Stimulated activated CD8-positive, alpha-beta memory T cell treated with anti-CD3 and anti-CD28 coated beads, Interleukin-12 subunit alpha, Interleukin-12 subunit beta, amount 100 ng/mL, for 24 hours (primary cell): Measurements from ENCODE around the gene ZNF687.
A peak's percentile ranks its signal among the peaks of the same experiment; 100 is the strongest.

ENCODE experiments used
- DNase-seq: peaks from one replicate; pipeline ENCODE4 v3.0.0-alpha.2; 2020; ENCODE audit errors: extremely low read depth

Gene ZNF687

DNA sequence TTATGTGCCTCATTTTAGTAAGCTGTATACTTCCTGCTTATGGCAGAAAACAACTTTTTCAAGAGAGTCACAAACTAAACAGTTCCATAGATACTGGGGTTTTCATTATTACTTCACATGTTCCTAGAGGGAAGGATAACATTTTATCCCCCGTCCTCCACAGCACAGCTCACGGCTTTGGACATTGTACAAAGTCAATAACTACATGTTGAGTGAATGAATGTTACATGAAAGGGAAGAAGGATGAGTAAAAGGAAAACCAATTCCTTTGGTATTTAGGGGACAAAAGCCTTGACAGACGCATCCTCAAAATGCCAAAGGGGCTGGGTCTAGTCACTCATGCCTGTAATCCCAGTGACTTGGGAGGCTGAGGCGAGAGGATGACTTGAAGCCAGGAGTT is 30.3 kb downstream of the ZNF687 start:
- DNase-seq: no peak

DNA sequence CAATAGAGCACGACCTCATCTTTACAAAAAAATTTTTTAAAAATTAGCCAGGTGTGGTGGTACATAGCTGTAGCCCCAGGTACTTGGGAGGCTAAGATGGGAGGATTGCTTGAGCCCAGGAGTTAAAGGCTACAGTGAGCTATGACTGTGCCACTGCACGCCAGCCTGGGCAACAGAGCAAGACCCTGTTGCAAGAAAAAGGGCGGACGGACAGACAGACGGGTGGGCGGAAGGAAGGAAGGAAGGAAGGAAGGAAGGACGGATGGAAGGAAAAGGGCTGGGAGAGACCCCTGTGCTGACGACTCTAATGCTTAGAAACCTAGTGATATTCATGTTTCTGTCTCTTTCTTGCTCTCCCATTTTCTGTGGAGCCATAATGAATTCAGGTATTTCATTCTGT is 30.7 kb downstream of the ZNF687 start:
- no peak for DNase-seq

DNA sequence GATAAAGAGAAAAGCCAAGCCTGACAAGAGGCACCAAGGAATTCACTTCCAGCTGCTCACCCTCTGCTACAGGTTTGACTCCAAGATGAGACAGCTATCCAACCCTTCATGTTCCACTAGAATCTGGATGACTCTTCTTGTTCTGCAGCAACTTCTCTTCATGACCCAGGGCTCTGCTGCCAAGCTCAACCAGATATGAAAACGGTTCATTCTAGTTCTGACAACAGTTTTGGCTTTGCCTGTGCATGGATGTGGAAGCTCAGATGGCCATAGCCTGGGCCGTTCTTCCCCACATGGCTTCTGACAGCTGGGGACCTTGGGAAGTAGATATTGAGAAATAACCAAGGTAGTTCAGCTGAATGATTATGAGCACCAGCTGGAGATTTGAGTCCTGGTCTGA is 31.4 kb downstream of the ZNF687 start:
- no peak for DNase-seq

DNA sequence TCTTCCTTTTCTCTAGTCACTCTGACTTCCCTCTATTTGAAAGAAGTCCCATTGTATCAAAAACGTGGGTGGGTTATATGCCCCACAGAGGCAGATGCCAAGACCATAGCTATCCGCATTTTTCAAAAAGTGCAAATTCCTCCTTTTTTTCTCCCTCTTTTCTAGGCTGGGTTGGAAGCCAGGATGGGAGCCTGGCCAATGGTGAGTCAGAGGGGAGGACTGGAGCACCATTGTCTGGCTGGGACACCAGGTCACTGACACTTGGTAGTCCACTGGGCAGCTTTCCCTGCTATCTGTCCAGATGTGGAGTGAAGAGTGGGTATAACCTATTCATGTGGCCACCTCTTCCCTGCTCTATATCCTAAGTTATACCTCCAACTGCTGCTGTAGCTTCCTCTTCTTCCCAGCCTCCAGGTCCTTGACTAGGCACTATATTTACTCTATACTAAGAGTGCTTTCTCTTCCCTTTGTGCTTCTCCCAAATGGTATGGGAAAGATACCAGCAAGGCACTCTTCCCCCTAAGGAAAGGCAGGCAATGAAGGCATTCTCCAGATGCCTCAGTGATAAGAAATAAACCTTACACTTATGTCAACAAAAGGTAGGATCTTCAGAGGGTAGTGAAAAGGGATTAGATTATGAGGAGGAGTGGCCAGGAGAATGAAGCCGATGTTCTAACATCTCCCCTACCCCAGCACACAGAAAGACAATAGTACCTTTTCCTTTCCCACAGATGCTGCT is 32.2 kb downstream of the ZNF687 start:
- DNase-seq: no peak

DNA sequence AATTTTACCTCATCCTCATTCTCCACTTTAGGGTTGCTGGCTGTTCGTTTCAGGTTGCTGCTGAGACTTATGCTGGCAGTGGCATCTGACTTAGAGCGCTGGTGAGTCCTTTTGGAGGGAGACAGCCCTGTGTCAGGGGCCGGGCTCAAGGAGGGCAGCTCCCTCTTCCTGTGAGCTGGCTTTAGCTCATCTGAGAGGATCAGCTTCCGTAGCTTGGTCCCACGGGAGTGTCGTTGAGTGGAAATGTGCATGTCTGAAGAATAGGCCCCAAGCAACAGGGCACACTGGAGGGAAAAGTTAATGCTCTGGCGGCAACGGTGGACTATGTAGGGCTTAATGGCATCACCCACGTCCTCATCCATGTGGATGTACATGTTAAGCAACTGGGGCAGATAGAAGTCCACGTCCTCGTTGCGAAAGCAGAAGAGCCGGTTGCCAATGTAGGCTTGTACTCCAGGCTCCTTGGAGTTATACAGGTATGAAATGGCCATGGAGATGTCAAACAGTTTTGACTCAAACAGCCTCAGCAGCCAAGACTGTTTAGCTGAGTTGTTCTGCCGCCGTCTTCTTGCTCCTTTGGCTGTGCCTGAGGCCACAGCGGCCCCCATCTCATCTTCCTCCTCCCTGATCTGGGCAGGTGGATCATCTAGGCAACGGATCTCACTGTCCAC is 33.6 kb downstream of the ZNF687 start:
- DNase-seq: no peak

DNA sequence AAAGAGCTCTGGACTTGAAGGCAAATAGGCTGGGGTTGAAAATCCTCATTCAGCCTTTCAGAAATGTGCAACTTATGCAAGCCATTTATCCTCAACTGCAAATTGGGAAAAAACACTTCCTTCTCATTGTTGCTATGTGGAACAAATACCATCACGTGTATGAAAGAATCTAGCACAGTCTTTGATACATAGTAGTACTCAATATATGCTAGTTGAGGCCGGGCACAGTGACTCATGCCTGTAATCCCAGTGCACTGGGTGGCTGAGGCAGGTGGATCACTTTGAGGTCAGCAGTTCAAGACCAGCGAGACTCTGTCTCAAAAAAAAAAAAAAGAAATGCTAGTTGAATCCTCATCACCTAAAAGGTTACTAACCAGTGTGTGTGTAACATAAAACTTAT is 36.9 kb downstream of the ZNF687 start:
- DNase-seq: no peak

DNA sequence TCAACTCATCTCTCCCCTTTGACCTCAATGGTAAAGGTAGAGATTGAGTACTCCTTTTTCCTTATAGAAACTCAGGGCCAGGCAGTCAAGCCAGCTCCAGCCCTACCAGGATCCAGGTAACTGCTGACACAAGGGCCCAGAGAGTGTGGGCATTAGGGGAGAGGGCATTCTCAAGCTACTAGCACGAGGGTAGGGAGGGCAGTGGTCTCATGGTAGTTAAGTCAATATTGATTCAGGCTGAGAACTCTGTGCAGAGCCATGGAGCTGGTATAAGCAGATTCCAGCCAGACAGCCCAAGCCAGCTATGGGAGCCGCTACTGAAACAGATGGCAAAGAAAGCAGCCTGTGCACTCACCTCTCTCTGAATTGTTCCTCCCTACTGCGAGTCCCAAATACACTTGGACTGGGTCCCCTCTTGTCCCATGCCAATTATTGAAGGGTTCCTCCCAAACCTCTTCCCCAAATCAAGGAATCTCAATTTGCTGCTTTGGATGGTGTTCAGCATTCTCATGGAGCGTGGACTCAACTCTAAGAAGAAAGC is 42.4 kb downstream of the ZNF687 start:
- no peak for DNase-seq

DNA sequence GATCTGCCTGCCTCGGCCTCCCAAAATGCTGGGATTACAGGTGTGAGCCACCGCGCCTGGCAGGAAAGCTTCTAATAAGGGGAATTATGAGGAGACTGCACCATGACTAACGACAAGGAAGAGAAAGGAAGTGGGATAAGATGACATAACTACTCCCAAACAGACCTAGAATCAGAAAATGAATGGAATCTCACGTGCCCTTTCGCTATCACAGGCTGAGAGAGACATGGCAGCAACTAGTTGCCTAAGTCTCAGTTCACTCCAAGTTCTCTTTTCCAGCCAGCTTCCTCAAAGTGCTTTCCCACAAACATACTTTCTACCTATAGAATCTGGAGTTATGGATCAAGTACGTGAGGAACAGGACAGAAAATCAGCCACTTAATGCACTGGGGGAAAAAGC is 43.1 kb downstream of the ZNF687 start:
- no peak for DNase-seq

DNA sequence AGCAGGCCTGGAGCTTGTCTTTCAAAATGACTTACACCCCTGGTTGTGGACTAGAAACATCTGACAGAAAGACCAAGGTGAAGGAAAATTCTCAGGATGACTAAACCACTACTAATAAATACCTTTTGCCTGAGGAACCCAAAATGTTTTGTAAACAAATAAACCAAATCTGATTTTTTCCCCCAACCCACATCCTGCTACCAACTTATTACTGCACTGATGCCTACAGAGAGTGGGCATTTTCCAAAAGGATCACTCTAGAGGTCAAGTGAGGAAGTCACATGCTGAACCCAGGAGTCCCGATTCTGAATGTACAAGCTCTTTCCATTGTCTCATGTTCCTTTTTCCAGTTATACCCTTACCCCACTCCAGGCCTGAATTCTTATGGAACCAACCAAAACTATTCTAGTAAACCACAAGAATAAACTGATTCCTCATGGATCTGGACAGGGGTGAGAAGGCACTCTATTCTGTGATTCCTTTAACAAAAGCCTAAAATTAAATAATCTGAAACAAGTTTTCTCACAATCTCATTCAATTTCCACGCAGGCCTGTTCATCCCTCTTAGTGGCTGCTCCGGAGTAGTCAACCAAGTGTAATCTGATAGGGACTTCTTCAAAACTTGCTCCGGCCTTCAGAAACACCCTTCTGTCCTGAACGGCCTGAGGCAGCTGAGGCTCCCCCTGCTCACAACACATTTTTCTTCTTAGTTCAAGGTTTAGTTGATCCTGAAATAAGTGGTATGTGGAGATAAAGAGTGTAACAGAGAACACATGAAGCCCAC is 43.7 kb downstream of the ZNF687 start:
- DNase-seq: no peak

DNA sequence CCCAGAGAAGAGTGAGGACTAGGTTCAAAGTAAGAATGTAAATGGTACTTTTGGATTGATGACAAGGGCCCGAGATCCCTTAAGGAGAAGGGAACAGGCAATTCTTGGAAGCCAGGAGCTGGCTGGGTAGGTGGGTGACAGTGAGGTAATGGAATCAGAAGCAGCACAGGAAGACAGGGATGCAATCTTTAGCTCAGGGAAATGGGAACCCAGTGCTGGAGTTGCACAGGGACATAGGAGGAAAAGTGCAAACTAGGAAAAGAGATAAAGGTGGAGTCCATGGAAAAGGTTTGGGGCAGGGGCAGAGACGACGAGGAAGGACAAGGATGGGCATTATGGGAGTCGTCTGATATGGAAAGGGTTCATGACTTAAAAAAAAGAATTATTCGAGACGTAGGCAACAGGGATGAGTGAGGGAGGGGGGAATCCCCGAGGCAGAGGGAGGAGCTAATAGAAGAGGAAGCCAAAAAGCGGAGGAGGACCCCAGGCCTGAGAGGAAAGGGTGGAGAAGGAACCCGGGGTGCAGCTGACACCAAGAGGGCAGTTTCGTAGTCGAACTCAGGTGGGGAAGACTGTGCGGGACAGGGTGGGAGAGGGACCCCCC is 44.6 kb downstream of the ZNF687 start:
- no peak for DNase-seq

DNA sequence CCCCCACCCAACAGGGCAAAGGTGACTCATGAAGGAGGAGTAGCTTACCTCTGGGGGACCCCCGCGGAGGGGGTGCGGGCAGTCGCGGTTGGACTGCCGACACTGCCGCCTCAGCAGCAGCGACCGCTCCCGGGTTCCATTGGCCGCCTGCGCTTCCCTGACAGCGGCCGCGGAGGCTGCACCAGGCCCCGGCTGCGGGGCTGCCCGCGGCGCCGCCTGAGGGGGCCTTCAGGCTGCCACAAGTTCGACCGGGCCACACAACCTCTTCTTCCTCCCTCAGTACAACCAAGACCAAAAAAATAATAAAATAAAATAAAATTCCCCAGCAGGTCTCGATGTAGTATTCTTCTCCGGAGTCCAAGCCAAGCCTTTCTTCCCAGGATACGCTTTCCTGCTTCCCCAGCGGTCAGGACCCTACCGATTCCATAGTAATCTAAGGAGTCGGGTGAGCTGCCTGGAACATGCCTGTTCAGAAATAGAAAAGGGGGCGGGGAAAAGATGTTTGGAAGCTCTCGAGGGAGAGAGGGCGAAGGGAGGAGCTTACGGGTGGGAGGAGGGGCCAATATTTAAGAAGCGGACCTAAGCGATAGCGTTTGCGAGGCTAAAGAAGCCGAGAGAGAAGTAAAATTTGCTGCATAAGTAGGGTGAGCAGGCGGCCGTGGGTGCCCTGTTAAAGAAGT is 45.3 kb downstream of the ZNF687 start, which contains the start of gene PI4KB:
Gene PI4KB, minus strand, starts transcription at position 194 of the 680 bp plus-strand sequence. CDS start 10,935 bp downstream, outside the sequence.
- DNase-seq: peak; percentile 61

DNA sequence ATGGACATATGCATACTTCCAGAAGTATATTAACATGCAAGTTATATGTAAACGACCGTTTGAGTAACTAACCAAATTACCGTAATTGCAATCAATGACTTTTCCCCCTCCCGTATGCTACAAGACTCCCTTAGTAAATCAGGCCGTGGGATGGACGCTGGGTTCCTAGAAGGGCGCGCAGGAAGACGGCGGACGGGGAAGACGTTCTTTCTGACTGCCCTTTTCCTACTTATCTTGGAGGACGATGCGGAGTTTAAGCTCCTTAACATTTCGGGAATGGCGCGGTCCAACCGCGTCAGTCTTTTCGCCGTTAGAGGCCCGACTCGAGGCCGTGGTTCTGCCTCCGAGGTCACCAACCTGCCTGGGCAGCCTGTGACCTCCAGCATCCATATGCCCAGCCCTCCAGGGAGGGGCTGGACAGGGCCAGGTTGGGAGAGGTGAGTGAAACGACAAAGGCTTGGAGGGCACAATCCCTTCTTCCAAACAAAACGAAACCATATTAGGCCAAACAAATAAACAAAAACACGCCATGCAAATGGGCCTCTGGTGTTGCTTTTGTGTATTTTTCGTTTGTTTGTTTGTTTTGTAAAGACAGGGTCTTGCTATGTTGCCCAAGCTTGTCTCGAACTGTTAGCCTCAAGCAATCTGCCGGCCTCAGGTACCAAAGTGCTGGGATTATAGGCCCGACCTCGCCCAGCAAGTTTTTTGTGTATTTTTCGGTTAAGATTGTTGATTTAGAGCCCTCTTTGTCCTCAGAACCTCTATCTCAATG is 46.0 kb downstream of the ZNF687 start:
- no peak for DNase-seq

DNA sequence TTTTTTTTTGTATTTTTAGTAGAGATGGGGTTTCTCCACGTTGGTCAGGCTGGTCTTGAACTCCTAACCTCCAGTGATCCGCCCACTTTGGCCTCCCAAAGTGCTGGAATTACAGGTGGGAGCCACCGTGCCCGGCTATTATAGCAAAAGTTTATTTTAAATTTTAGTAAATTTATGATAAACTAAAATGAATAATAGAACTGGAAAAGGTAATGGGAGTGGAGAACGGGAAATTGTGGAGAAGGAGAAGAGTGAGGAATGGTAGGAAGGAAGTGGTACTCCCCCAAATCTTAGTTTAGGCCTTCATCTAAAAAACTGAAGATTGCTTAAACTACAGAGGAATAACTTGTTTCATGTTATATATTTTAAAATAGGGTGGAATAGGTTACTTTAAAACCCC is 52.7 kb downstream of the ZNF687 start:
- no peak for DNase-seq

DNA sequence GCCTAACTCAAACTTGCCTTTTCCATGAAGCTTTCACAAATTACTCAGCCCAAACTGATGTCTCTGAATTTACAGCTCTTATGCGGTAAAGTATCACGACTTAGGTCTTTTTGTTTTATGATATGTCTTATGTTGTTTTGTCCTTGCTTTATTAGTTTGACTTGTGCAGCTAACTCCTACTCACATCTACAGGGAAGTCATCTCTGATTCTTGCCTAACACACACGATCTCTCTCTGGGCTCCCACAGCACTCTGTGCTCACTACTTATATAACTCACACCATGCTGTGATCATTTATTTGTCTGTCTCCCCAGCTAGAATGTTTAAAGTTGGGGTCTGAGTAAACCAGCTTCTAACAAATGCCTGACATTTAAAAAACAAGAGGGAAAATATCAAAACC is 54.5 kb downstream of the ZNF687 start:
- no peak for DNase-seq

DNA sequence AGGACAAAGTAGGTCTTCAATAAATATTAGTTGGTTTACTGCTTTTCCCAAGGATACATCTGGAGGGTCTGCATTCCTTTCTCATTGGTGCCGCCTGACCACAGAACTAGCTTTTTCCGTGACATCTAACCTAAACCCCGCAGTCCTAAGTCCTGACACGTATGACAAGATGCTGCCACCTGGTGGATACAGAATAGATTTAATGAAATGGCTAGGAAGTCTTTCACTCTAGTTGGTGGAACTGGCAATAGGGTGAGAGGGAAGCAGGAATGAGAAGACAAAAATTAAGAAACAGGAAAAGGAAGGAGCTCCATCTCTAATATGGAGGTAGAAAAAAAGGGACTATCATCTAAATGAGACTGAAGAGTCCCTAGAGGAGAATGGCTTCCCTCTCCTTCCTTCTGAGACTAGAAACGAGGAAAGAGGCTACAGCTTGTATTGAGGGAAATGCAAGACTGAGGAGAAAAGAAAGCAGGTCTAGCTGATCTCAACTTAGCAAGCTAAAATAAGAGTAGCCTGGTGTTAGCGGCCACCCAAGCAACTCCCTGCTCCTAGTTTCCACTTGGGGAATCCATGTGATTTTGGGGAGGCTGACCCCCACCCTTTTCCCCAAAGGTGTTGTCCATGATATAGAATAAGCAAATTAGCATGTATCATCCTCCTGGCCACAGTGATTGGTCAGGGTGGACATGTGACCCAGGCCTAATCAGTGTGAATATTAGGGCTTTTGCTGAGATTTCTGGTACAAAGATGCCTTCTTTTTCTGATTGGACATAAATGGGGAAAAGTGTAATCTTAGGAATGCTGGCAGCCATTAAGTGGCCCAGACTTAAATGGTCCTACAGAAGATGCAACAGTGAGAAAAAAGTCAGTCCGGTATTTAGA is 59.0 kb downstream of the ZNF687 start:
- no peak for DNase-seq
